Measurements from ENCODE around the gene NAIF1. TPM values are rescaled to one million over a fixed set of nuclear protein-coding genes. Genes with fewer than 3 reads are reported as not detected.

NAIF1 gene
- polyA plus RNA-seq, 3 donors, result 4.6 to 6.5 (median 5.6) TPM

DNA sequence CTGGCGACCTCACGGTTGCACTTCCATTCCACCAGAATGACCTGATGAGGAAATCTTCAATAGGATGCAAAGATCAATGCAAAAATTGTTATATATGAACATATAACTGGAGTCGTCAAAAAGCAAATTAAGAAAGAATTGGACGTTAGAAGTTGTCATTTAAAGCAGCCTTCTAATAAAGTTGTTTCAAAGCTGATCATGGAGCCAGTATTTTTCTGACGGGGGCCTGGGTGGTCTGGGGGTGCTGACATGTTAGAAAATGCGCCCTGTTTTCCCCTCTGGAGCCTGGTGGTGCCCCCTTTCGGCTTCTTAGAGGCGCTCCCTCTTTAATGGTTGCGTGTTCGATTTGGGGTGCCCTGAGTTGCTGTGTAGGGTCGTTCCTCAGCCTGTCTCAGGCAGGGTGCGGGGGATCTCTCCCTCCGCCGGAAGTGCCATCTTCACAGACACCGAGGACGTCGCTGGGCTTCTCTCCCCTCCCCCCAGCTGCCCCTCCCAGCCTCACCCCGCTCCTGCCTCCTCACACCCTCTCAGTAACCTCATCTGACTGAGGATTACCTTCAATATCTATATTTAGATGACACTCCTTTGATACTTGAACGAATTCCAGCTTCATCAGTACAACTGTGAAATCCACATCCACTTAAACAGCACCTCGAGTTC is 42.1 kb upstream of the NAIF1 start:
- Mint-ChIP-seq H3K4me1 (no peaks in the 10 kb centered on the region), H3K9me3 (peaks cover 0 to 2% (median 0%) of the 10 kb centered on the region in 7 donors), H3K36me3 (peaks cover 53 to 59% of the 10 kb centered on the region in 2 donors), H3K27ac (peak overlapping the region in 2 of 7 donors; percentile 25 to 55), H3K4me3 (no peak overlapping the region), H3K27me3 (ENCODE audit: low read depth in 3 of 3) (peaks cover 0 to 2% (median 0%) of the 10 kb centered on the region in 3 donors)
- Histone ChIP-seq H3K4me1 (ENCODE audit: control insufficient read depth in 1 of 2, insufficient read depth in 2 of 2, low read length in 2 of 2) (no peaks in the 10 kb centered on the region), H3K27ac (ENCODE audit: low read depth in 1 of 2, low read length in 2 of 2) (no peak overlapping the region), H4K20me1 (ENCODE audit: insufficient read depth, low read length) (peaks cover 36% of the 10 kb centered on the region), H3K4me2 (replicated peaks; ENCODE audit: extremely low read depth, low read length, poor library complexity, severe bottlenecking) (no peak overlapping the region), H3K4me3 (replicated peaks in 1 of 3; ENCODE audit: low read depth in 2 of 3, low read length in 3 of 3) (no peak overlapping the region), H3K36me3 (replicated peaks in 1 of 2; ENCODE audit: control insufficient read depth in 1 of 2, insufficient read depth in 2 of 2, low read length in 2 of 2) (peaks cover 44 to 54% of the 10 kb centered on the region in 2 donors), H2AFZ (ENCODE audit: insufficient read depth, low read depth, low read length, poor library complexity, severe bottlenecking) (no peak overlapping the region), H3K9me3 (replicated peaks in 1 of 2; ENCODE audit: control insufficient read depth in 1 of 2, insufficient read depth in 1 of 2, low read length in 2 of 2) (no peaks in the 10 kb centered on the region), H3K9ac (ENCODE audit: insufficient read depth, low read length, poor library complexity, severe bottlenecking) (no peak overlapping the region), H3K27me3 (ENCODE audit: control insufficient read depth in 2 of 2, insufficient read depth in 2 of 2, low read length in 2 of 2) (no peaks in the 10 kb centered on the region), H3K79me2 (ENCODE audit: insufficient read depth, low read length) (no peaks in the 10 kb centered on the region)
- TF ChIP-seq, protein P1, sequence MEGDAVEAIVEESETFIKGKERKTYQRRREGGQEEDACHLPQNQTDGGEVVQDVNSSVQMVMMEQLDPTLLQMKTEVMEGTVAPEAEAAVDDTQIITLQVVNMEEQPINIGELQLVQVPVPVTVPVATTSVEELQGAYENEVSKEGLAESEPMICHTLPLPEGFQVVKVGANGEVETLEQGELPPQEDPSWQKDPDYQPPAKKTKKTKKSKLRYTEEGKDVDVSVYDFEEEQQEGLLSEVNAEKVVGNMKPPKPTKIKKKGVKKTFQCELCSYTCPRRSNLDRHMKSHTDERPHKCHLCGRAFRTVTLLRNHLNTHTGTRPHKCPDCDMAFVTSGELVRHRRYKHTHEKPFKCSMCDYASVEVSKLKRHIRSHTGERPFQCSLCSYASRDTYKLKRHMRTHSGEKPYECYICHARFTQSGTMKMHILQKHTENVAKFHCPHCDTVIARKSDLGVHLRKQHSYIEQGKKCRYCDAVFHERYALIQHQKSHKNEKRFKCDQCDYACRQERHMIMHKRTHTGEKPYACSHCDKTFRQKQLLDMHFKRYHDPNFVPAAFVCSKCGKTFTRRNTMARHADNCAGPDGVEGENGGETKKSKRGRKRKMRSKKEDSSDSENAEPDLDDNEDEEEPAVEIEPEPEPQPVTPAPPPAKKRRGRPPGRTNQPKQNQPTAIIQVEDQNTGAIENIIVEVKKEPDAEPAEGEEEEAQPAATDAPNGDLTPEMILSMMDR (IDR thresholded peaks at IDR 0.05), result no peak
- intact Hi-C loops (cut with micrococcal nuclease), result no loop called here
- 92% methylated on average over 11 of the region's 20 CpGs for WGBS (ENCODE audit: insufficient coverage)
- no peak for DNase-seq

DNA sequence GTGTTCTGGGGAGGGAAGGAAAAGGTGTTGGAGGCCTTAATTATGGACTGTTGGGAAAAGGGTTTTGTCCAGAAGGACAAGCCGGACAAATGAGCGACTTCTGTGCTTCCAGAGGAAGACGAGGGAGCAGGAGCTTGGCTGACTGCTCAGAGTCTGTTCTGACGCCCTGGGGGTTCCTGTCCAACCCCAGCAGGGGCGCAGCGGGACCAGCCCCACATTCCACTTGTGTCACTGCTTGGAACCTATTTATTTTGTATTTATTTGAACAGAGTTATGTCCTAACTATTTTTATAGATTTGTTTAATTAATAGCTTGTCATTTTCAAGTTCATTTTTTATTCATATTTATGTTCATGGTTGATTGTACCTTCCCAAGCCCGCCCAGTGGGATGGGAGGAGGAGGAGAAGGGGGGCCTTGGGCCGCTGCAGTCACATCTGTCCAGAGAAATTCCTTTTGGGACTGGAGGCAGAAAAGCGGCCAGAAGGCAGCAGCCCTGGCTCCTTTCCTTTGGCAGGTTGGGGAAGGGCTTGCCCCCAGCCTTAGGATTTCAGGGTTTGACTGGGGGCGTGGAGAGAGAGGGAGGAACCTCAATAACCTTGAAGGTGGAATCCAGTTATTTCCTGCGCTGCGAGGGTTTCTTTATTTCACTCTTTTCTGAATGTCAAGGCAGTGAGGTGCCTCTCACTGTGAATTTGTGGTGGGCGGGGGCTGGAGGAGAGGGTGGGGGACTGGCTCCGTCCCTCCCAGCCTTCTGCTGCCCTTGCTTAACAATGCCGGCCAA is 41.3 kb upstream of the NAIF1 start:
- H3K4me1 Mint-ChIP-seq, result no peaks in the 10 kb centered on the region
- H3K9me3 ChIP-seq (replicated peaks in 1 of 2; ENCODE audit: control insufficient read depth in 1 of 2, insufficient read depth in 1 of 2, low read length in 2 of 2), result no peaks in the 10 kb centered on the region
- TF ChIP-seq, protein P1 (IDR thresholded peaks at IDR 0.05), result no peak
- H3K4me3 Mint-ChIP-seq, result no peak overlapping the region
- no peak overlapping the region for H2AFZ ChIP-seq (ENCODE audit: insufficient read depth, low read depth, low read length, poor library complexity, severe bottlenecking)
- intact Hi-C loops (cut with micrococcal nuclease), result no loop called here
- H3K9me3 Mint-ChIP-seq, result peaks cover 0 to under 1% (median 0%) of the 10 kb centered on the region in 7 donors
- H3K4me3 ChIP-seq (replicated peaks in 1 of 3; ENCODE audit: low read depth in 2 of 3, low read length in 3 of 3), result no peak overlapping the region
- no peak overlapping the region for H3K9ac ChIP-seq (ENCODE audit: insufficient read depth, low read length, poor library complexity, severe bottlenecking)
- no peak for DNase-seq
- peak overlapping the region in 1 of 7 donors; percentile 30 for H3K27ac Mint-ChIP-seq
- H3K27me3 ChIP-seq (ENCODE audit: control insufficient read depth in 2 of 2, insufficient read depth in 2 of 2, low read length in 2 of 2), result no peaks in the 10 kb centered on the region
- H3K36me3 ChIP-seq (replicated peaks in 1 of 2; ENCODE audit: control insufficient read depth in 1 of 2, insufficient read depth in 2 of 2, low read length in 2 of 2), result peaks cover 52 to 61% of the 10 kb centered on the region in 2 donors
- H3K27ac ChIP-seq (ENCODE audit: low read depth in 1 of 2, low read length in 2 of 2), result no peak overlapping the region
- WGBS (ENCODE audit: insufficient coverage), result 100% methylated on average over 7 of the region's 15 CpGs
- H3K4me2 ChIP-seq (replicated peaks; ENCODE audit: extremely low read depth, low read length, poor library complexity, severe bottlenecking), result no peak overlapping the region
- peaks cover 0 to 2% (median 0%) of the 10 kb centered on the region in 3 donors for H3K27me3 Mint-ChIP-seq (ENCODE audit: low read depth in 3 of 3)
- no peaks in the 10 kb centered on the region for H3K79me2 ChIP-seq (ENCODE audit: insufficient read depth, low read length)
- H3K36me3 Mint-ChIP-seq, result peaks cover 57 to 62% of the 10 kb centered on the region in 2 donors
- H4K20me1 ChIP-seq (ENCODE audit: insufficient read depth, low read length), result peaks cover 43% of the 10 kb centered on the region
- H3K4me1 ChIP-seq (ENCODE audit: control insufficient read depth in 1 of 2, insufficient read depth in 2 of 2, low read length in 2 of 2), result no peaks in the 10 kb centered on the region

Data from CD14-positive monocyte (primary cell).